Measurements from ENCODE around the gene ANKS1B. TPM values are rescaled to one million over a fixed set of nuclear protein-coding genes. Genes with fewer than 3 reads are reported as not detected.

ANKS1B gene
- total and polyA plus RNA-seq, 10 of the 15 experiments (the other 5 are each of a cell fraction or from before 2014, with no cell fraction given): 0.16 to 1.3 (median 0.82) TPM; not detected in 7

- SMC1A ChIA-PET (ENCODE audit: uncharacterized antibody, unreplicated experiment): no interaction called here
- ATAC-seq: no peak
- H3K36me3 ChIP-seq (ENCODE audit: control insufficient read depth in 2 of 2, insufficient read depth in 2 of 2, low read length in 1 of 2): no peaks in the 10 kb centered on the region
- no peak for DNase-seq (ENCODE audit: low read depth, low spot score)
- H3K27ac ChIP-seq (ENCODE audit: control insufficient read depth, insufficient read depth): no peak overlapping the region
- H3K27me3 ChIP-seq (replicated peaks in 1 of 2; ENCODE audit: control insufficient read depth in 2 of 2, insufficient read depth in 2 of 2, low read length in 1 of 2): no peaks in the 10 kb centered on the region; a peak in 2 of 4 replicates
- H4K20me1 ChIP-seq (ENCODE audit: control insufficient read depth, insufficient read depth): no peaks in the 10 kb centered on the region
- in situ Hi-C loops (cut with MboI): no loop called here
- POLR2A ChIA-PET: no interaction called here
- WGBS (ENCODE audit: insufficient coverage, insufficient replicate concordance, low lambda C conversion rate, missing lambda C conversion rate): 25% methylated on average over 9 of the region's 9 CpGs
- H3K4me1 ChIP-seq (ENCODE audit: control insufficient read depth, insufficient read depth, low read length): no peaks in the 10 kb centered on the region
- RAD21 ChIA-PET (ENCODE audit: unreplicated experiment): no interaction called here
- H3K4me2 ChIP-seq (ENCODE audit: control insufficient read depth, insufficient read depth): no peak overlapping the region
- CTCF ChIA-PET: no interaction called here
- no peak overlapping the region for H3K9ac ChIP-seq (ENCODE audit: control insufficient read depth, insufficient read depth, low read length)
- TF ChIP-seq BCLAF1 (IDR thresholded peaks at IDR 0.05) (no peak), CTCF (IDR thresholded peaks at IDR 0.05 in 2 of 3, conservative IDR thresholded peaks at IDR 0.05 in 1 of 3; ENCODE audit: control insufficient read depth in 2 of 3, extremely low read depth in 1 of 3, insufficient read depth in 1 of 3, low read depth in 3 of 3, low read length in 3 of 3) (no peak), PML (IDR thresholded peaks at IDR 0.05; ENCODE audit: low read length) (no peak), ASH2L (IDR thresholded peaks at IDR 0.05; ENCODE audit: borderline replicate concordance, low read depth) (no peak), SREBF2 (IDR thresholded peaks at IDR 0.05; ENCODE audit: low read length) (no peak), MAX (IDR thresholded peaks at IDR 0.05; ENCODE audit: low read depth, low read length) (no peak), ZNF384 (IDR thresholded peaks at IDR 0.05; ENCODE audit: borderline replicate concordance, low read depth, low read length) (no peak), WRNIP1 (IDR thresholded peaks at IDR 0.05; ENCODE audit: borderline replicate concordance, low read depth, low read length) (no peak), BMI1 (IDR thresholded peaks at IDR 0.05; ENCODE audit: borderline replicate concordance) (no peak), RELA (IDR thresholded peaks at IDR 0.05; ENCODE audit: borderline replicate concordance, partially characterized antibody) (no peak), ATF3 (IDR thresholded peaks at IDR 0.05; ENCODE audit: borderline replicate concordance, extremely low read depth, low read depth, low read length) (no peak), ZNF274 (IDR thresholded peaks at IDR 0.05; ENCODE audit: insufficient read depth, insufficient read length) (no peak), CHD1 (IDR thresholded peaks at IDR 0.05; ENCODE audit: low read depth, low read length) (no peak), GATAD2B (conservative IDR thresholded peaks at IDR 0.05; ENCODE audit: low read depth) (no peak), SMAD1 (IDR thresholded peaks at IDR 0.05; ENCODE audit: low read depth, partially characterized antibody) (no peak), HDAC6 (IDR thresholded peaks at IDR 0.05; ENCODE audit: unreplicated experiment) (no peak), BCL11A (IDR thresholded peaks at IDR 0.05; ENCODE audit: low read depth, low read length) (no peak), RBBP5 (conservative IDR thresholded peaks at IDR 0.05) (no peak), SKIL (IDR thresholded peaks at IDR 0.05; ENCODE audit: low read depth, poor library complexity, severe bottlenecking) (no peak)
- FAIRE-seq: no peak
- BruUV-seq (replicated peaks): no TSS peak
- H3K9me3 ChIP-seq (replicated peaks; ENCODE audit: control insufficient read depth, insufficient read depth, low read length): no peaks in the 10 kb centered on the region
- H2AFZ ChIP-seq (ENCODE audit: control insufficient read depth, low read depth, low read length): no peak overlapping the region
- intact Hi-C loops (cut with micrococcal nuclease; ENCODE audit: unreplicated experiment): no loop called here
- H3K79me2 ChIP-seq (ENCODE audit: control insufficient read depth, insufficient read depth, low read length): no peaks in the 10 kb centered on the region
- H3K4me3 ChIP-seq: no peak overlapping the region
These were observed 1217.5 kb downstream of the ANKS1B start for GRCh38 chr12:98767248-98767647.
